AG04450 (cell line): Measurements from ENCODE around the gene AOAH. TPM values are rescaled to one million over a fixed set of nuclear protein-coding genes. Genes with fewer than 3 reads are reported as not detected.

Source experiments
- CTCF ChIA-PET: fragments of 300-600, 350-600 bp; formaldehyde crosslinking; extraction: SDS; loops from one replicate; lab custom pipeline; 2022; ENCODE audit warnings: antibody characterized with exemption, inconsistent platforms; lab: Charles Lee
- POLR2A ChIA-PET: fragments of 350-600 bp; formaldehyde crosslinking; extraction: SDS; loops from one replicate; lab custom pipeline; 2021; ENCODE audit warnings: antibody characterized with exemption, inconsistent platforms; lab: Yijun Ruan, JAX
- DNase-seq: peaks from one replicate; pipeline ENCODE4 v3.0.0-alpha.2; 2011; ENCODE audit warnings: low read depth, low spot score
- H3K27ac ChIP-seq: one replicate; pipeline ENCODE4 v1.5.1; 2012; ENCODE audit warnings: low read depth, low read length, control low read depth
- H3K27me3 ChIP-seq: one replicate; pipeline ENCODE4 v1.6.0; 2012; ENCODE audit warnings: low read length; ENCODE audit not compliant: control insufficient read depth, insufficient read depth
- H3K4me3 ChIP-seq: 2 replicates; pipeline ENCODE4 v1.5.1; 2011; ENCODE audit warnings: mild to moderate bottlenecking, low read depth, low read length, control low read depth
- H3K9me3 ChIP-seq: 2 replicates; pipeline ENCODE4 v1.5.1; 2012; ENCODE audit warnings: low read length; ENCODE audit not compliant: control insufficient read depth, insufficient read depth
- polyA plus RNA-seq: library from polyadenylated mRNA; depleted of rRNA; stranded (reverse); fragments of >200 nt; gene quantifications from 2 replicates; pipeline ENCODE4 v1.2.3, GENCODE V29; 2011
- TF ChIP-seq, protein P1 (sequence below): IDR thresholded peaks from 2 replicates; pipeline ENCODE4 v1.5.1; 2011; ENCODE audit warnings: low read depth, low read length, control low read depth, inconsistent platforms

The AOAH gene
- polyA plus RNA-seq, 1 experiment: not detected

DNA sequence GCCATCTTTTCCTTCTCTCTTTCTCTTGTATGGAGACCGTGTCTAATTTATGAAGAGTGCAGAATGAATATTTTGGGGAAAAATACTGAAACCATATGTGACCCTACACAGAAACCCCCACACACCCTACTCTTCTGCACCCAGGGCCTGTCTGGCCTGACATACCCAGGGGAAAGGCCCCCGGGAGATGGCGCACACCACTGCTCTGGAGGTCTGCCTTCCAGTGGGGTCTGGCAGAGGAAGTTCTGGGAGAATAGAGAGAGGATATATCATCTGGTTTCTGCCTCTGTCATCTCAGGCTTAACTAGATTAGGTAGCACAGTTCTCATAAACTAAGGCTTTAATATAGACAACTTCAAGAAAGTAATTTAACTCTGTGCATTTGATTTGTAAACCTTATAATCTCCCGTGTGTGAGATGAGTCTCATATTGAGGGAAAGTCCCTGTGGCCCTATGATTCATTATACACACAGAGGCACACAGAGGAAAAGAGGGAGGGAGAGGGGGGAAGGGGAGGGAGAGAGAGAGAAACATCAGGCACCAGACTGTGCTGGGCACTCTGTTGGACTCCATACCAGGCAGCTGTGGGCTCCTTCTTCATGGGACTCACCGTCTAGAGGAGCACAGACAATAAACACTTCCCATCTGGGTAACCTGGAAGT is 123.3 kb downstream of the AOAH start:
- ChIA-PET CTCF (interaction anchor here (1.7 kb wide), 1 partner anchor 26 kb away, joined by 4 read pairs; no protein-coding TSS in a partner anchor), POLR2A (no interaction called here)
- TF ChIP-seq, protein P1, sequence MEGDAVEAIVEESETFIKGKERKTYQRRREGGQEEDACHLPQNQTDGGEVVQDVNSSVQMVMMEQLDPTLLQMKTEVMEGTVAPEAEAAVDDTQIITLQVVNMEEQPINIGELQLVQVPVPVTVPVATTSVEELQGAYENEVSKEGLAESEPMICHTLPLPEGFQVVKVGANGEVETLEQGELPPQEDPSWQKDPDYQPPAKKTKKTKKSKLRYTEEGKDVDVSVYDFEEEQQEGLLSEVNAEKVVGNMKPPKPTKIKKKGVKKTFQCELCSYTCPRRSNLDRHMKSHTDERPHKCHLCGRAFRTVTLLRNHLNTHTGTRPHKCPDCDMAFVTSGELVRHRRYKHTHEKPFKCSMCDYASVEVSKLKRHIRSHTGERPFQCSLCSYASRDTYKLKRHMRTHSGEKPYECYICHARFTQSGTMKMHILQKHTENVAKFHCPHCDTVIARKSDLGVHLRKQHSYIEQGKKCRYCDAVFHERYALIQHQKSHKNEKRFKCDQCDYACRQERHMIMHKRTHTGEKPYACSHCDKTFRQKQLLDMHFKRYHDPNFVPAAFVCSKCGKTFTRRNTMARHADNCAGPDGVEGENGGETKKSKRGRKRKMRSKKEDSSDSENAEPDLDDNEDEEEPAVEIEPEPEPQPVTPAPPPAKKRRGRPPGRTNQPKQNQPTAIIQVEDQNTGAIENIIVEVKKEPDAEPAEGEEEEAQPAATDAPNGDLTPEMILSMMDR: no peak
- Histone ChIP-seq H3K27ac (no peak overlapping the region), H3K4me3 (no peak overlapping the region), H3K9me3 (no peaks in the 10 kb centered on the region), H3K27me3 (no peaks in the 10 kb centered on the region)
- DNase-seq: peak; percentile 8

DNA sequence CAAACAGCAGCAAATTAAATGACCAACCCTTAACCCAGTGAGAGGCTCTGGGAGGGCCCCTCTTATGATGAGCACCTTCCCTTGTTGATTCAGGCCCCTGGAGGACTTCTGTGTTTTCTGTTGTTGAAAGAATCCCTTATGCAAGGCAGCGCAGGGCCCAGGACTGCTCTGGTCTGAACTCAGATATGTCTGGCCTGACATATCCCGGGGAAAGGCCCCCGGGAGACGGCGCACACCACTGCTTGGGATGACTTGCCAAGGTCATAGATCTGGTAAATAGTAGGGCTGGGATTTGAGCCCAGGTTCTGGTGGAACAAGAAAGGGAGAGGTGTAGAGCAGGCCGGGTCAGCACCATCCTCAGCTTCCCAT is 124.0 kb downstream of the AOAH start:
- no peaks in the 10 kb centered on the region for H3K9me3 ChIP-seq
- H3K4me3 ChIP-seq: no peak overlapping the region
- DNase-seq: no peak
- CTCF ChIA-PET: no interaction called here
- H3K27me3 ChIP-seq: no peaks in the 10 kb centered on the region
- H3K27ac ChIP-seq: no peak overlapping the region
- POLR2A ChIA-PET: no interaction called here
- TF ChIP-seq, protein P1: no peak

DNA sequence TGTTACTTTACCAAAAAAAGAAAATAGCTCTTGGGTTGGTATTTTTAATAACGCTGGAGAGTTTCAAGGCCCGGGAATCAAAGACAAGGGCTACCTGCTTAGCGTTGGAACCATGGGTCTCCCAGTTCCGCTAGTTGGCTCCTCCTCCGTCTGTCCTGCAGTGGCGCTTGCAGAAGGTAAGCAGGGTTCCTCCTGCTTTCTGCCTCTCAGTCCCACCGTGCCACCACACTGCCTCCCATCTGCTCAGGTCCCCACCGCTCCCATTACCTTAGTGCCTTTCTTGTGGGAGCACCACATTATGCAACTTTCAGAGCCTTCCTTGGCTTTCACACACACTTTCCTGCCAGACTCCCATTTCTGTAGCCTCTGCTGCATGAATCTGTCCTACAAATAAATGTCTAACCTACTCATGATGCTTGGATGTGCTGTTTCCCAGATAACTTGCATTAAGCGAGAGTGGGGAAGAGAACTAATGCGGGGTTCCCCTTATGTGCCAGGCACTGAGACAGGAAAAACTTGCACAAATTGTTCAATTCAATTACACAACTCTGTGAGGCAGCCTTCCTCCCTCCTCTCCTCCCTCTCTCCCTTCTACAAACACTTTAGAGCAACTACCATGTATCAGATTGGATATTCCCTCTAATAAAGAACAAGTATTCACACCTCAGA is 124.5 kb downstream of the AOAH start:
- ChIA-PET CTCF (no interaction called here), POLR2A (no interaction called here)
- DNase-seq: no peak

DNA sequence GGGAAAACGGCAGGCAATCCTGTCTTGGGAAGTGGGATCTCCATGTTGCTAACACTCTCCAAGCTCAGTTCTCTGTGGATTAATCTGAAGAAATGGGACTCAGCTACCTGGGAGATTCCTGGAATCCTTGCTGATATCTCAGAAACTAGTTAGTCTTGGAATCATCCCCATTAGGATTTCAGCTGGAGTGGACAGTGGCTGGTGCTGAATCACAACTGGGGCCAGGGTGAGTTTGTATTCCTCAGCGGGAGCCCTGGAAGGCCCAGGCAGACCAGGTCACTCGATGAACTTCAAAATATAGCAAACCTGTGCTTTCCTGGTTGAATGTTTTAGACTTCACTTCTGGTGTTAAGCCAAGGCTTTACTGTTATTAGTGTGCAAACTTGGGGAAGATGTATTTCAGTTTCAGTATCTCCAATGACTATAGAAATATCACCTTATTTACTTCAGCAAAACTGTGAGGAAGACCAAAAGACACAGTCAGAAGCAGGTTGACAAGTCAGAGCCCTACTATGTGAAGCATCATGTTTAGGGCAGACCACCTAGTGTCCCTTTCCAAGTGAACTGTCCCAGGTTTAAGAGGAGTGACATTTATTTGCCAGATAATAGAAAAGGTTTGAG is 126.1 kb downstream of the AOAH start:
- Histone ChIP-seq H3K4me3 (no peak overlapping the region), H3K27ac (no peak overlapping the region), H3K27me3 (no peaks in the 10 kb centered on the region), H3K9me3 (no peaks in the 10 kb centered on the region)
- POLR2A ChIA-PET: no interaction called here
- DNase-seq: no peak
- TF ChIP-seq, protein P1: no peak
- CTCF ChIA-PET: no interaction called here

More for the DNA sequence above, 124.5 kb downstream of the AOAH start:
- H3K27ac ChIP-seq: no peak overlapping the region
- TF ChIP-seq, protein P1: no peak
- H3K27me3 ChIP-seq: no peaks in the 10 kb centered on the region
- H3K4me3 ChIP-seq: no peak overlapping the region
- no peaks in the 10 kb centered on the region for H3K9me3 ChIP-seq
